GM12878 (cell line): ENCODE measurements around the gene TXLNA. TPM values are rescaled to one million over a fixed set of nuclear protein-coding genes. Genes with fewer than 3 reads are reported as not detected.

Experiments used
- ATAC-seq: fragments of 200-7000 bp; cut with Tn5 transposase; 3 replicates; pipeline ENCODE4 v1.9.1; 2020; ENCODE audit warnings: mild to moderate bottlenecking, moderate library complexity
- BruUV-seq: library from RNA; stranded (reverse); fragments of 400-500 nt; replicated peaks from 2 replicates; lab custom pipeline; 2021; lab: Mats Ljungman, UMichigan
- CTCF ChIA-PET: fragments of 300-600 bp; sonication (Branson Sonifier 250); formaldehyde crosslinking; extraction: SDS; loops from one replicate; lab custom pipeline; 2021; ENCODE audit warnings: inconsistent platforms; lab: Yijun Ruan, JAX
- POLR2A ChIA-PET: fragments of 350-600 bp; formaldehyde crosslinking; extraction: SDS; loops from one replicate; lab custom pipeline; 2021; ENCODE audit warnings: inconsistent platforms; lab: Charles Lee
- RAD21 ChIA-PET: fragments of 300-600 bp; sonication (Branson Sonifier 250); formaldehyde crosslinking; loops from one replicate; lab custom pipeline; 2023; ENCODE audit warnings: antibody characterized with exemption; ENCODE audit not compliant: unreplicated experiment; lab: Charles Lee
- SMC1A ChIA-PET: fragments of 300-600 bp; sonication (Branson Sonifier 250); formaldehyde crosslinking; loops from one replicate; lab custom pipeline; 2023; ENCODE audit not compliant: unreplicated experiment, uncharacterized antibody; lab: Charles Lee
- DNase-seq: peaks from one replicate; pipeline ENCODE4 v3.0.0-alpha.2; 2011; ENCODE audit warnings: low read depth, low spot score
- FAIRE-seq: peaks from 3 replicates; lab custom pipeline; 2011; peaks lifted over from hg19 to GRCh38; lab: Jason Lieb, UNC
- H2AFZ ChIP-seq: 2 replicates; pipeline ENCODE4 v1.6.0; 2011; ENCODE audit warnings: low read depth, low read length, control low read depth; ENCODE audit not compliant: control insufficient read depth
- H3K27ac ChIP-seq: 2 replicates; pipeline ENCODE4 v1.5.1; 2011; ENCODE audit warnings: control low read depth; ENCODE audit not compliant: control insufficient read depth, insufficient read depth
- H3K27me3 ChIP-seq, 2 experiments: replicated peaks in 1 of 2; 2 replicates each; pipeline versions ENCODE4 v1.6.0 to v1.6.1; 2011; ENCODE audit warnings: low read length in 1 of 2; ENCODE audit not compliant: control insufficient read depth in 2 of 2, insufficient read depth in 2 of 2
- H3K36me3 ChIP-seq, 2 experiments: 2 replicates each; pipeline ENCODE4 v1.5.1; 2011; ENCODE audit warnings: low read length in 1 of 2; ENCODE audit not compliant: control insufficient read depth in 2 of 2, insufficient read depth in 2 of 2
- H3K4me1 ChIP-seq: 2 replicates; pipeline ENCODE4 v1.6.1; 2011; ENCODE audit warnings: mild to moderate bottlenecking, low read length, moderate library complexity, mixed read lengths; ENCODE audit not compliant: control insufficient read depth, insufficient read depth
- H3K4me2 ChIP-seq: 2 replicates; pipeline ENCODE4 v1.6.0; 2011; ENCODE audit warnings: control low read depth; ENCODE audit not compliant: control insufficient read depth, insufficient read depth
- H3K4me3 ChIP-seq: fragments of 200-600 bp; sonication (generic); 2 replicates; pipeline ENCODE4 v1.5.1; 2016
- H3K79me2 ChIP-seq: 2 replicates; pipeline ENCODE4 v1.6.0; 2011; ENCODE audit warnings: low read length; ENCODE audit not compliant: control insufficient read depth, insufficient read depth
- H3K9ac ChIP-seq: 2 replicates; pipeline ENCODE4 v1.8.0; 2011; ENCODE audit warnings: low read length, control low read depth, mixed read lengths; ENCODE audit not compliant: control insufficient read depth, insufficient read depth
- H3K9me3 ChIP-seq: replicated peaks from 3 replicates; pipeline ENCODE4 v1.5.1; 2011; ENCODE audit warnings: mild to moderate bottlenecking, low read length; ENCODE audit not compliant: control insufficient read depth, insufficient read depth
- H4K20me1 ChIP-seq: 2 replicates; pipeline ENCODE4 v1.6.0; 2011; ENCODE audit not compliant: control insufficient read depth, insufficient read depth
- BRCA1 ChIP-seq: IDR thresholded peaks from 2 replicates; pipeline ENCODE4 v1.6.1; 2011; ENCODE audit warnings: low read depth, low read length, improper control_type of control experiment
- POLR2AphosphoS5 ChIP-seq: IDR thresholded peaks from 2 replicates; pipeline ENCODE4 v1.6.1; 2011; ENCODE audit warnings: mild to moderate bottlenecking, low read length, inconsistent platforms
- RAD21 ChIP-seq: IDR thresholded peaks from 2 replicates; pipeline ENCODE4 v1.6.1; 2011; ENCODE audit warnings: mild to moderate bottlenecking, low read depth, low read length, moderate library complexity; ENCODE audit not compliant: insufficient read depth
- RUNX3 ChIP-seq: IDR thresholded peaks from 2 replicates; pipeline ENCODE4 v1.6.1; 2012; ENCODE audit warnings: low read length, inconsistent platforms
- SRF ChIP-seq, 2 experiments: IDR thresholded peaks; 2 replicates each; pipeline ENCODE4 v1.6.1; 2011; ENCODE audit warnings: low read depth in 2 of 2, low read length in 2 of 2, mild to moderate bottlenecking in 1 of 2, moderate library complexity in 1 of 2
- ZBED1 ChIP-seq: IDR thresholded peaks from 2 replicates; pipeline ENCODE4 v1.6.1; 2016; ENCODE audit warnings: borderline replicate concordance
- ZNF207 ChIP-seq: fragments of 450-650 bp; IDR thresholded peaks from 2 replicates; pipeline ENCODE4 v1.6.1; 2014; ENCODE audit warnings: antibody characterized with exemption, mild to moderate bottlenecking, borderline replicate concordance
- WGBS: methylation state at CpG from one replicate; pipeline ENCODE4 v1.1.6; 2016; ENCODE audit warnings: low lambda C conversion rate; ENCODE audit not compliant: insufficient replicate concordance, insufficient coverage; ENCODE audit errors: missing lambda C conversion rate; 5-methylcytosine and 5-hydroxymethylcytosine counted together
- in situ Hi-C: fragments of 300-500 bp; cut with MboI; formaldehyde crosslinking; loops from 9 replicates; pipeline ENCODE4 v1.14.3; 2018; ENCODE audit warnings: mixed read lengths
- intact Hi-C: fragments of 100-400 bp; cut with micrococcal nuclease; formaldehyde crosslinking; loops from one replicate; pipeline ENCODE4 v1.14.2; 2022; ENCODE audit not compliant: unreplicated experiment
- polyA plus RNA-seq, 11 experiments: library from polyadenylated mRNA; depleted of rRNA in 4 of 11; unstranded in 6 of 11; stranded (reverse) in 5 of 11; fragments of >200 nt; fragmentation: Nextera tagmentation in 4 of 11; fragmentation: Illumina TruSeq in 1 of 11; extraction: Ambion mirVana in 4 of 11; extraction: Trizol in 1 of 11; gene quantifications; 1 replicate in 1 of 11; 2 replicates in 10 of 11; pipeline versions ENCODE4 v1.2.1 to v1.2.3, GENCODE V29; 2011 to 2016; ENCODE audit warnings: inconsistent platforms in 2 of 11, missing spikeins in 2 of 11, low read depth in 1 of 11
- total RNA-seq, 4 experiments: library from RNA; depleted of rRNA in 3 of 4; stranded (reverse); fragments of >200 nt in 3 of 4; fragmentation: Illumina TruSeq in 1 of 4; extraction: Trizol in 1 of 4; gene quantifications; 2 replicates each; pipeline versions ENCODE4 v1.2.1 to v1.2.3, GENCODE V29; 2013 to 2021
- TF ChIP-seq, protein P1 (sequence below): fragments of 450-650 bp; IDR thresholded peaks from 2 replicates; pipeline ENCODE4 v1.6.1; 2018; ENCODE audit warnings: borderline replicate concordance, mild to moderate bottlenecking; ENCODE audit not compliant: partially characterized antibody
- TF ChIP-seq, protein P2 (sequence below), 3 experiments: IDR thresholded peaks in 2 of 3; conservative IDR thresholded peaks in 1 of 3; 2 replicates each; pipeline ENCODE4 v1.5.1; 2011; ENCODE audit warnings: low read depth in 3 of 3, low read length in 3 of 3, mild to moderate bottlenecking in 3 of 3, control low read depth in 2 of 3, moderate library complexity in 2 of 3, inconsistent platforms in 1 of 3, mixed read lengths in 1 of 3; ENCODE audit not compliant: control insufficient read depth in 2 of 3, insufficient read depth in 1 of 3; ENCODE audit errors: extremely low read depth in 1 of 3
- TF ChIP-seq, protein P3 (sequence below): fragments of 150-350 bp; IDR thresholded peaks from 2 replicates; pipeline ENCODE4 v1.6.1; 2014; ENCODE audit warnings: mild to moderate bottlenecking, low read depth, low read length
- TF ChIP-seq, protein P4 (sequence below): IDR thresholded peaks from 2 replicates; pipeline ENCODE4 v1.6.1; 2012; ENCODE audit warnings: low read depth, low read length, improper control_type of control experiment

The TXLNA gene
- total and polyA plus RNA-seq, 10 of the 15 experiments (the other 5 are each of a cell fraction or from before 2014, with no cell fraction given): 7.2 to 93.7 (median 47.9) TPM

DNA sequence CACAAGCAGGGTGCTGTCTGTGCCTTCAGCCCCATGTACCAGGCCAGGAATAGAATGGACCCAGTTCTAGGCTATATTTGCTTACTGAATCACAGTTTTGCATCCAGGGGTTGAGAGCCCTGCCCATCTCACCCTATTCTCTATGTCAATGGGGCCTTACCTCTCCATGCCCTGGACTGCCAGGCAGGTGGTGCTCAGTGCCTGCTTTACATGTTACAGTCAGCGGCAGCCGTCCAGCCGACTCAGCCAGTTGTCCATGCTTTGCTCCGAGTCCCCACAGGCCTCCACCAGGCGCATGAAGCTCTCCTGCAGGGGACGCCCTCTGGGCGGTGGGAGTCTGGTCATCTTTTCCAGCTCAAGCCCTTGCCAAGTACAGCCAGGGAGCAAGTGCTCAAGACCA, 55.3 kb downstream of the TXLNA start:
- no peak overlapping the region for H3K9ac ChIP-seq
- H3K9me3 ChIP-seq: no peaks in the 10 kb centered on the region
- intact Hi-C loops (no loop called here), in situ Hi-C loops (no loop called here)
- SMC1A ChIA-PET: no interaction called here
- no peaks in the 10 kb centered on the region for H3K4me1 ChIP-seq
- no peaks in the 10 kb centered on the region for H3K27me3 ChIP-seq
- DNase-seq (no peak), ATAC-seq (peak; percentile 16; the same call in 1 of the 3 replicates), FAIRE-seq (no peak)
- BruUV-seq: no TSS peak
- H3K36me3 ChIP-seq: peaks cover 5 to 8% of the 10 kb centered on the region in 2 experiments; a peak in 3 of 4 replicates
- H2AFZ ChIP-seq: no peak overlapping the region
- H3K4me2 ChIP-seq: no peak overlapping the region
- WGBS: 78% methylated on average over 7 of the region's 7 CpGs
- H3K27ac ChIP-seq: no peak overlapping the region
- no peaks in the 10 kb centered on the region for H3K79me2 ChIP-seq
- no peaks in the 10 kb centered on the region for H4K20me1 ChIP-seq
- POLR2A ChIA-PET: no interaction called here
- CTCF ChIA-PET: interaction anchor here (0.5 to 3.2 kb wide), 2 partner anchors 19 to 57 kb away, joined by 3 to 10 read pairs; partner anchors contain the start of gene HDAC1
- no peak overlapping the region for H3K4me3 ChIP-seq
- no peak for TF ChIP-seq ZBED1
- no peak for TF ChIP-seq SRF (IDR thresholded peaks at IDR 0.05; ENCODE audit: low read depth in 2 of 2, low read length in 2 of 2)
- no peak for TF ChIP-seq POLR2AphosphoS5
- TF ChIP-seq RAD21: no peak
- TF ChIP-seq ZNF207: no peak
- TF ChIP-seq, protein P1, sequence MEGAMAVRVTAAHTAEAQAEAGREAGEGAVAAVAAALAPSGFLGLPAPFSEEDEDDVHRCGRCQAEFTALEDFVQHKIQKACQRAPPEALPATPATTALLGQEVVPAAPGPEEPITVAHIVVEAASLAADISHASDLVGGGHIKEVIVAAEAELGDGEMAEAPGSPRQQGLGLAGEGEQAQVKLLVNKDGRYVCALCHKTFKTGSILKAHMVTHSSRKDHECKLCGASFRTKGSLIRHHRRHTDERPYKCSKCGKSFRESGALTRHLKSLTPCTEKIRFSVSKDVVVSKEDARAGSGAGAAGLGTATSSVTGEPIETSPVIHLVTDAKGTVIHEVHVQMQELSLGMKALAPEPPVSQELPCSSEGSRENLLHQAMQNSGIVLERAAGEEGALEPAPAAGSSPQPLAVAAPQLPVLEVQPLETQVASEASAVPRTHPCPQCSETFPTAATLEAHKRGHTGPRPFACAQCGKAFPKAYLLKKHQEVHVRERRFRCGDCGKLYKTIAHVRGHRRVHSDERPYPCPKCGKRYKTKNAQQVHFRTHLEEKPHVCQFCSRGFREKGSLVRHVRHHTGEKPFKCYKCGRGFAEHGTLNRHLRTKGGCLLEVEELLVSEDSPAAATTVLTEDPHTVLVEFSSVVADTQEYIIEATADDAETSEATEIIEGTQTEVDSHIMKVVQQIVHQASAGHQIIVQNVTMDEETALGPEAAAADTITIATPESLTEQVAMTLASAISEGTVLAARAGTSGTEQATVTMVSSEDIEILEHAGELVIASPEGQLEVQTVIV: no peak
- no peak for TF ChIP-seq BRCA1
- TF ChIP-seq, protein P2, sequence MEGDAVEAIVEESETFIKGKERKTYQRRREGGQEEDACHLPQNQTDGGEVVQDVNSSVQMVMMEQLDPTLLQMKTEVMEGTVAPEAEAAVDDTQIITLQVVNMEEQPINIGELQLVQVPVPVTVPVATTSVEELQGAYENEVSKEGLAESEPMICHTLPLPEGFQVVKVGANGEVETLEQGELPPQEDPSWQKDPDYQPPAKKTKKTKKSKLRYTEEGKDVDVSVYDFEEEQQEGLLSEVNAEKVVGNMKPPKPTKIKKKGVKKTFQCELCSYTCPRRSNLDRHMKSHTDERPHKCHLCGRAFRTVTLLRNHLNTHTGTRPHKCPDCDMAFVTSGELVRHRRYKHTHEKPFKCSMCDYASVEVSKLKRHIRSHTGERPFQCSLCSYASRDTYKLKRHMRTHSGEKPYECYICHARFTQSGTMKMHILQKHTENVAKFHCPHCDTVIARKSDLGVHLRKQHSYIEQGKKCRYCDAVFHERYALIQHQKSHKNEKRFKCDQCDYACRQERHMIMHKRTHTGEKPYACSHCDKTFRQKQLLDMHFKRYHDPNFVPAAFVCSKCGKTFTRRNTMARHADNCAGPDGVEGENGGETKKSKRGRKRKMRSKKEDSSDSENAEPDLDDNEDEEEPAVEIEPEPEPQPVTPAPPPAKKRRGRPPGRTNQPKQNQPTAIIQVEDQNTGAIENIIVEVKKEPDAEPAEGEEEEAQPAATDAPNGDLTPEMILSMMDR (IDR thresholded peaks at IDR 0.05 in 2 of 3, conservative IDR thresholded peaks at IDR 0.05 in 1 of 3; ENCODE audit: control insufficient read depth in 2 of 3, extremely low read depth in 1 of 3, insufficient read depth in 1 of 3, low read depth in 3 of 3, low read length in 3 of 3): no peak
- TF ChIP-seq, protein P3, sequence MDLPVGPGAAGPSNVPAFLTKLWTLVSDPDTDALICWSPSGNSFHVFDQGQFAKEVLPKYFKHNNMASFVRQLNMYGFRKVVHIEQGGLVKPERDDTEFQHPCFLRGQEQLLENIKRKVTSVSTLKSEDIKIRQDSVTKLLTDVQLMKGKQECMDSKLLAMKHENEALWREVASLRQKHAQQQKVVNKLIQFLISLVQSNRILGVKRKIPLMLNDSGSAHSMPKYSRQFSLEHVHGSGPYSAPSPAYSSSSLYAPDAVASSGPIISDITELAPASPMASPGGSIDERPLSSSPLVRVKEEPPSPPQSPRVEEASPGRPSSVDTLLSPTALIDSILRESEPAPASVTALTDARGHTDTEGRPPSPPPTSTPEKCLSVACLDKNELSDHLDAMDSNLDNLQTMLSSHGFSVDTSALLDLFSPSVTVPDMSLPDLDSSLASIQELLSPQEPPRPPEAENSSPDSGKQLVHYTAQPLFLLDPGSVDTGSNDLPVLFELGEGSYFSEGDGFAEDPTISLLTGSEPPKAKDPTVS: no peak
- no peak for TF ChIP-seq RUNX3
- TF ChIP-seq, protein P4, sequence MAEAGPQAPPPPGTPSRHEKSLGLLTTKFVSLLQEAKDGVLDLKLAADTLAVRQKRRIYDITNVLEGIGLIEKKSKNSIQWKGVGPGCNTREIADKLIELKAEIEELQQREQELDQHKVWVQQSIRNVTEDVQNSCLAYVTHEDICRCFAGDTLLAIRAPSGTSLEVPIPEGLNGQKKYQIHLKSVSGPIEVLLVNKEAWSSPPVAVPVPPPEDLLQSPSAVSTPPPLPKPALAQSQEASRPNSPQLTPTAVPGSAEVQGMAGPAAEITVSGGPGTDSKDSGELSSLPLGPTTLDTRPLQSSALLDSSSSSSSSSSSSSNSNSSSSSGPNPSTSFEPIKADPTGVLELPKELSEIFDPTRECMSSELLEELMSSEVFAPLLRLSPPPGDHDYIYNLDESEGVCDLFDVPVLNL: no peak
- RAD21 ChIA-PET: no interaction called here
